Measurements from ENCODE around the gene TPRG1.

TPRG1 gene

DNA sequence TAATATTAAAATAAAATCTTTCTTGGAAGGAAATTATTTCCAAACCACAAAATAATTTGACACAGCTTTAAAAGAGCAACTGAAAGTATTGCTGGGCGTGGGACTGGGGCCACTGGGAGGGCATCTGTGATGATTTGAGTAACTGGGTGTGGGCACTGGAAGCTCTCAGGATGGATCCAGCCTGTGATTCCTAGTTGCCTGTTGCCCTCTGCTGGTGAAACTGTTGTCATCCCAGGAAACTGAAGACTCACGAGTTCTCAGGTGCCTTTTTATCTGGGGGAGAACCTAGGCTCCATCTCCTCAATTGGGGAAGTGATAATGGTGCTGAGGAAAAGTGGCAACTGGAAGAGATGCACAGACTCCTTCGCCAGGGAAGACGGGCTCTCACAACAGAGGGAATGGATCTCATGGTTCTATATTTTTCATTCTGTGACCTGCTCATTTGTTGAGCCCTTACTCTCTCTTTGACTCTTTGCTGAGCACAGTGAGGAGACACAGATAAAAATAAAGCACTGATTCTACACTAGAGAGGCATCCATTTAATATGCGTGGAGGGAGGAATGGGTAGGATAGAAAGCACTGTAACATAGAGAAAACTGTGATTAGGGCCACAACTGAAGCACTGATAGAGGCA lies 61.6 kb downstream of the TPRG1 start:
- no peak for FAIRE-seq

DNA sequence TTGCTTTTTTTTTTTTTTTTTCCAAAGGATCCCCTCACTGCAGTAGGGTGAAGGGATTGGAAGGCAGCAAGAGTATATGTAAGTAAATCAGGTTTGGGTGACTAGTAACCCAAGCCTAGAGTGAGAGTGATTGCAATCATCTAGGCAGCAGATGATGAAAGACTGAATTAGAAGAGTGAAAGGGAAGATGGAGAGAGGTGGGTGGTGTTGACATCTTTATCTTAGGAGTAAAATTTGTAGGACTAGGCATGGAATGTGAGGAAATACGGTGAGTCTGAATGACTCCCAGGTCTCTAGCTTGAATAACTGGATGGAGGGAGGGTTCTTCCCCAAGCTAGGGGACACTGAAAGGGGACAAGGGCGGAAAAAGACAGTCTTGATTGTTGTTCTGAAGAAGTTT lies 63.4 kb downstream of the TPRG1 start:
- FAIRE-seq: no peak

- no peak for FAIRE-seq
Measured at GRCh38 chr3:189236352-189236751, 64.6 kb downstream of the TPRG1 start.

- no peak for FAIRE-seq
Measured at GRCh38 chr3:189237526-189237925, 65.8 kb downstream of the TPRG1 start.

GRCh38 chr3:189238071-189238470 lies 66.3 kb downstream of the TPRG1 start:
- no peak for FAIRE-seq

DNA sequence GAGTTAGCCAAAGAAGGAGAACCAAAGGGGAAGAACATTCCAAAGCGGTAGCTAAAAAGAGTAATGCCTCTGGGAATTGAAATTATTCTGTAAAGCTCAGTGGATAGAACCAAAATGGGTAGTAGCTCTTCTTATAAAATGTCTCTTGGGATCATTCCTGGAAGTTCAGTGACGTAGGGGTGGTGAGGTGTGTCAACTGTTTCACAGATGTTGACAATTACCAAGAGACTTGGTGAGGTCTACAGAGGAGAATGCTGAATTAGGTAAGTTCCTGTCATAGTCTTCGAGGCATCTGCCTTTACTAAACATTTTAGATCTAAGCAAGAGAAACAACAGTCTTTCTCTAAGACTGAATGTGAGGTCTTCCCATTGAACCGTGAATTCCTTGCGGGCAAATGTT lies 67.8 kb downstream of the TPRG1 start:
- no peak for FAIRE-seq

DNA sequence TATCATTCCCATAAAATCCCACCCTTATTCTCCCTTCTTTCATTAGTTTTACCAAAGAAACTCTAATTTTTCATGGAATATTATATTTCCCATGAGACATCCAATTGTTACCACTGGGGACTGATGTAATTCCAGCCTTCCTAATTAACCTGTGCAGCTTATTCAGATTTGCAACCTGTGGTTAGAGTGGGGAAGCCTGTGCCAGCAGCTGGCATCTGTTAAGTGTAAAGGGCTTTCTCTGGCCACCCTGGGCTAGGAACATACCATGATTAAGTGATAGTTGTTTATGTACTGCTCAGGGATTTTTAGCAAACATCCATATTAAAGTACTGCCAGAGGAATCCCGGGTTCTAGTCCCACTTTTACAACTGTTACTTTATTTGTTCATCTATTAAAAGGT lies 78.2 kb downstream of the TPRG1 start:
- no peak for FAIRE-seq

DNA sequence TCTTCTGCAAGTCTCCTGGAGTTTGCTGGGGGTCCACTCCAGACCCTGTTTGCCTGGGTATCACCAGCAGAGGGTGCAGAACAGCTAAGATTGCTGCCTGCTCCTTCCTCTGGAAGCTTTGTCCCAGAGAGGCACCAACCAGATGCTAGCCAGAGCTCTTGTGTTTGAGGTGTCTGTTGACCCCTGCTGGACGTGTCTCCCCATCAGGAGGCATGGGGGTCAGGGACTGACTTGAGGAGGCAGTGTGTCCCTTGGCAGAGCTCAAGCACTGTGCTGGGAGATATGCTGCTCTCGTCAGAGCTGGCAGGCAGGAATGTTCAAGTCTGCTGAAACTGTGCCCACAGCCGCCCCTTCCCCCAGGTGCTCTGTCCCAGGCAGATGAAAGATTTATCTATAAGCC lies 86.5 kb downstream of the TPRG1 start:
- no peak for FAIRE-seq

DNA sequence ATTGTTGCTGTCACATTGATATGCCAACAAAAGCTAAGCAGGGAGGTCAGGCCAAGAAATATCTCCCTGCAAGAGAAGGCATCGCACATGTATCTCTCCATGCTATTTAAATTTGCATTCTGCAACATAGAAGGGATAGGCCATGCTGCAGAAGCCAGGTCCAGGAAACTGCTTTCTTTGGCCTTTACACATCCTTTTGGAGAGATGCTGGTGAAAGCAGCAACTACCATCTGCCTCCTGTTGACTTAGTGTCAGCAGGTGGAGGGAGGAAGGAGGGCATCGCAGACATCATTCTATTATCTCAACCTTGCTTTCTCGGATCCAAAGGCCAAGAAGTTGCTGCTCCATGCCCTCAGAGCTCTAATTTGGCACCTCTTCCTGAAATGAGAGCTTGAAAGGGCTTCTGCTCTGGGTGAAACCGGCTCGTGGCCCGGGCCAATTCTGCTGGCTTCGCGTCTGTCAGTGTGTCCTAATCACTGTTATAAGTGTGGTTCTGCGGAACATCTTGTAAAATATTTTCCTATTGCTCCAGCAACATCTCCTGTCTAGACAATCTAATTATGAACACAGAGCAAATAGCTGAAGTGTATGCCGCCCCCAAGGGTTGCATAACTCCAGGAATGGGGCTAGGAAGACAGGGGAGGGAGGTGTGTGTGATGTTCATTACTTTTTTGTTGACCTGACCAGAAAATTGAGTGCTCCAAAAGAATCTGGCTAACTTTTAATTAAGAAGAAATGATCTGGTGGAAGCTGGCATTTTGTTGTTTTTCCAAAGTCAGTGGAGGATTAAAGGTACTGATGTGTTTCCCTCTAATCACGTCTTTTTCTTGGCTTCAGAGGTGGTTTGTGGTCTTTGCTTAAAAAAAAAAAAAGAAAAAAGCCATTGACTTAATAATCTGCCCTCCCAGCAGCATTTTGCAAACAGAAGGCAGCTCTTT lies 89.1 kb downstream of the TPRG1 start:
- FAIRE-seq: no peak

DNA sequence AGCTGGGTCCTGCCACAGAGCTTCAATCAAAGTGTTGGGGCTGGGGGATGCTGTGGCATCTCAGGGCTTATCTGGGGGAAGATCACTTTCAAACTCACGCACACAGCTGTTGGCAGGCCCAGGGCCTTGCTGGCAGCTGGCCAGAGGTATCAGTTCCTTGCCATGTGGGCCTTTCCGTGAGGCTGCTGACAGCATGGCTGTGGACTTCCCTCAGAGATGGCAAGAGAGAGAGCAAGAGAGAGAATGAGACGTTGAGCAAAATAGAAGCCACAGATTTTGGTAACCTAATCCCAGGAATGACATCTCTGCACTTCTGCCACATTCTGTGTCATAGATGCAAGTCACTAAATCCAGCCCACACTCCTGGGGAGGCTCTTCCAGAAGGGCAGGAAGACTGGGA lies 91.0 kb downstream of the TPRG1 start:
- no peak for FAIRE-seq

GRCh38 chr3:189267981-189268613 lies 96.3 kb downstream of the TPRG1 start:
- FAIRE-seq: no peak

- FAIRE-seq: no peak
Measured at GRCh38 chr3:189269365-189269764, 97.6 kb downstream of the TPRG1 start.

- FAIRE-seq: no peak
Measured at GRCh38 chr3:189270248-189270832, 98.6 kb downstream of the TPRG1 start.

DNA sequence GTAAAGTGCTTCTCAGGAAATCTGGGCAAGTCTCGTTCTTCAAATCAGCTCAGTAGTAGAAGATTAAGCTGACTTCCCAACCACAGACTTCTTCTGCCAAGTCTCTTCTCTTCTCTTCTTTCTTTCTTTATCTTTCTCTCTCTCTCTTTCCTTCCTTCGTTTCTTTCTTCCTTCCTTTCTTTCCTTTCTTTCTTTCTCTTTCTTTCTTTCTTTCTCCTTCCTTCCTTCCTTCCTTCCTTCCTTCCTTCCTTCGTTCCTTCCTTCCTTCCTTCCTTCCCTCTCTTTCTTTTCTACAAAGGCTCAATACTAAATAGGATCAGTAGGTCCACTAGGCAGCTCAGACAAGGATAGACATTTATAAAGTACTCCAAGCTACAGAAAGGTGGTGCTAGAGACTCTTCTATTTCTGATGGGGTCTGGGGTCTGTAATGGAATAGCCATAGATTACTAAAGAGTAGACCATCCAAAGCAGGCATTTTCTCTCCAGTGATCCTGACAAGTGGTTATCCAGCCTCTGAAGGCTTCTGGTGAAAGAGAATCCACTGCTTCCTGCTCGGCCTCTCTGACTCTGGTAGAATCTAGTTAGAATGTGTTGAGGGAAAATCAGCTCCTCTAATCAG lies 100.8 kb downstream of the TPRG1 start:
- no peak for FAIRE-seq

GRCh38 chr3:189273736-189274135 lies 102.0 kb downstream of the TPRG1 start:
- no peak for FAIRE-seq

DNA sequence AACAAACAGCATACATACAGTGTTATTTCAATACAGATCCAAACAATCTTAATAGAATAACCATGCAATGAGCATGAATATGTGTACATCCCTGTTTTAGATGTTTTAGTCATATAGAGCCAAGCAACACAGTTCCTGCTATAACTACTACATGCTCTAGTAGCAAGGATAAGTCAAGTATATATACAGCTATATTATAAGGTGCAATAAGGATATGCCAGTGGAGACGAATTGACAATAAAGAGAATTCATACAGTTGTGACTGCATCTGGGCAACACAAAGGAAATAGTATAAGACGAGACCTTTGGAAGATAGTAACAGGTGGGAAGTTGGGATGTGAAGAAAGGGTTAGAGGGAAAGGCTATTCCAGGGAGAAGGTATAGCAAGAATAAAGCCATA lies 103.4 kb downstream of the TPRG1 start:
- FAIRE-seq: no peak

DNA sequence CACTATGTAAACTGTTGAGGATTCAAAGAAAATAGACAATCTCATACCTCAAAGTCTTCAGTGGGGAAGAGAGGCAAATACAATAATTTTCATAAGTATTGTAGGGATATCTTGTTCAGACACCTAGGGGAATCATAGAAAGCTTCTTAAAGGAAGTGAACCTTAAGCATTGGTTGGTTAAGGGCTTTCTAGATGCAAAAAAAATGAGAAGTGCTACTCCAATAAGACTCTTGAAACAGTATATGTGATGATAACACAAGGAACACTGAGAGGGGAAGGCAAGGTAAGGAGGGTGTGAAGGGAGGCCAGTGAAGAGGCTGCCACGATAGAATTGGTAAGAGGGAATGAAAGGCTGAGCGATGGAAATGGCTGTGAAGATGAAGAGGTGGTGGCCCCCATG lies 104.1 kb downstream of the TPRG1 start:
- FAIRE-seq: no peak

DNA sequence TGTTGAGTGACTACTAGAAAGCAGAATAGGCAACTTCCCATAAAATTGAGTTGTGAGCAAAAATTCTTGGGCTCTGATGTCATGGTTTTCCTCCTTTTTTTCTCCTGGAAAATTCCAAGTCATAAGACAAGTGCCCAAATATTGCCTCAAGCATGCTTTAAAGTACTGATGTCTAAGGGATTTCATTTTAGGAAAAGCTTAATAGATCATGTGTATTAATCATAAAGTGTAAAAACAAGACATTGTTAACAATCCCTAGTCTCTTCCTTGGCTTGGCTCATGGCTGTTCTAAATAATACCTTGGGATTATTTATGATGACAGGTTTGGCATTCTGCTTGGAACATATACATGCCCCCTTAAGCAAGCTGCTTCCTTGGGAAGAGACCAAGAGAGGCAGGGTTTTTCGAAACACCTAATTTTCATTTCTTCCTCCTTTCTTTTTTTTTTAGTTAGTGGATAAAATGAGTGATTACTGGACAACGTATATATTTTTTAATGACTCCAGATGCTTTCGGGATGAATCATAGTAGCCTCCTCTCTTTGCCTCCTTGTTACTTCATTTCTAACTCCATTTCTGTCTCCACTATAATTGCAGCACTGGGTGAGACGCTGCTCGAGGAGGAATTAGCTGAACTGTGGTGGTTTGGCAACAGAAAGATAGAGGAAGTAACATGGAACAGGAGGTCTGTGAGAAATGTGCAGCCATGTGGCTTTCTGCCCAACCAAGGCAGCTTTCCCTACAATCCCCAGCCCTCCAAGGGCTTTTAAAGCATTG lies 104.9 kb downstream of the TPRG1 start:
- FAIRE-seq: no peak

GRCh38 chr3:189277711-189278110 lies 105.9 kb downstream of the TPRG1 start:
- FAIRE-seq: no peak

- no peak for FAIRE-seq
Measured at GRCh38 chr3:189278221-189278620, 106.5 kb downstream of the TPRG1 start.

- no peak for FAIRE-seq
Measured at GRCh38 chr3:189282189-189282588, 110.4 kb downstream of the TPRG1 start.

- no peak for FAIRE-seq
Measured at GRCh38 chr3:189282741-189283140, 111.0 kb downstream of the TPRG1 start.
